Measurements from ENCODE around the gene MMEL1. TPM values are rescaled to one million over a fixed set of nuclear protein-coding genes. Genes with fewer than 3 reads are reported as not detected.

MMEL1 gene
- total RNA-seq, 2 experiments from 2014 or later, result not detected

GRCh38 chr1:2556678-2557481 is 75.9 kb downstream of the MMEL1 start:
- peak overlapping the region; percentile 73 for H3K4me2 ChIP-seq (ENCODE audit: low read length)
- ChIA-PET CTCF (ENCODE audit: unreplicated experiment) (no interaction called here), POLR2A (interaction anchor here (1.3 to 1.6 kb wide), 2 partner anchors 26 to 28 kb away, joined by 4 read pairs; no protein-coding TSS in a partner anchor)
- no peaks in the 10 kb centered on the region for H3K36me3 ChIP-seq (ENCODE audit: insufficient read depth, low read length)
- H3K79me2 ChIP-seq (ENCODE audit: insufficient read depth, low read depth, low read length), result no peaks in the 10 kb centered on the region
- intact Hi-C loops (cut with micrococcal nuclease; ENCODE audit: unreplicated experiment), result loop anchor here (1.0 kb wide), 1 partner anchor 28 kb away; no protein-coding TSS in a partner anchor
- BruUV-seq (replicated peaks), result no TSS peak
- peaks cover 20% of the 10 kb centered on the region for H3K4me1 ChIP-seq (ENCODE audit: insufficient read depth, low read length, poor library complexity, severe bottlenecking)
- TF ChIP-seq EZH2phosphoT487 (IDR thresholded peaks at IDR 0.05; ENCODE audit: borderline replicate concordance, low read depth, low read length), result no peak
- no peak for TF ChIP-seq CTCF (conservative IDR thresholded peaks at IDR 0.05; ENCODE audit: low read length)
- no peaks in the 10 kb centered on the region for H4K20me1 ChIP-seq (ENCODE audit: insufficient read depth, low read length)
- no peak for DNase-seq (ENCODE audit: low spot score)
- peak overlapping the region; percentile 41 for H3K27ac ChIP-seq (ENCODE audit: low read depth, low read length, poor library complexity, severe bottlenecking)
- H3K9me2 ChIP-seq (ENCODE audit: insufficient read depth, low read length), result no peaks in the 10 kb centered on the region
- H3K9me3 ChIP-seq (ENCODE audit: low read length), result no peaks in the 10 kb centered on the region
- H2AFZ ChIP-seq (ENCODE audit: low read length), result peak overlapping the region; percentile 77; the same call in 1 of the 2 replicates
- H3K4me3 ChIP-seq (ENCODE audit: low read depth, low read length, poor library complexity, severe bottlenecking), result peak overlapping the region; percentile 65

- H3K4me3 ChIP-seq (ENCODE audit: low read depth, low read length, poor library complexity, severe bottlenecking), result peak within 1 kb of the TSS; percentile 65
- H2AFZ ChIP-seq (ENCODE audit: low read length), result peak within 1 kb of the TSS; percentile 77; the same call in 1 of the 2 replicates
Measured at GRCh38 chr1:2556277-2556677, 76.5 kb downstream of the MMEL1 start, which contains the start of gene TNFRSF14. TSS of gene TNFRSF14 (plus strand) at chr1:2556371. CDS start at chr1:2556665, 294 bp downstream.

More at GRCh38 chr1:2556277-2556677, 76.5 kb downstream of the MMEL1 start, which contains the start of gene TNFRSF14:
- Histone ChIP-seq H3K4me1 (ENCODE audit: insufficient read depth, low read length, poor library complexity, severe bottlenecking) (peaks cover 20% of the 10 kb centered on the region), H3K4me2 (ENCODE audit: low read length) (peak within 1 kb of the TSS; percentile 73), H3K9me3 (ENCODE audit: low read length) (no peaks in the 10 kb centered on the region), H3K9me2 (ENCODE audit: insufficient read depth, low read length) (no peaks in the 10 kb centered on the region), H4K20me1 (ENCODE audit: insufficient read depth, low read length) (no peaks in the 10 kb centered on the region), H3K27ac (ENCODE audit: low read depth, low read length, poor library complexity, severe bottlenecking) (peak within 1 kb of the TSS; percentile 41), H3K36me3 (ENCODE audit: insufficient read depth, low read length) (no peaks in the 10 kb centered on the region), H3K79me2 (ENCODE audit: insufficient read depth, low read depth, low read length) (no peaks in the 10 kb centered on the region)
- intact Hi-C loops (cut with micrococcal nuclease; ENCODE audit: unreplicated experiment), result loop anchor here (1.0 kb wide), 1 partner anchor 29 kb away; no protein-coding TSS in a partner anchor
- POLR2A ChIA-PET, result interaction anchor here (1.3 to 1.6 kb wide), 2 partner anchors 27 to 29 kb away, joined by 4 read pairs; no protein-coding TSS in a partner anchor
- CTCF ChIA-PET (ENCODE audit: unreplicated experiment), result no interaction called here
- peak; percentile 70 for DNase-seq (ENCODE audit: low spot score)
- no peak for TF ChIP-seq EZH2phosphoT487 (IDR thresholded peaks at IDR 0.05; ENCODE audit: borderline replicate concordance, low read depth, low read length)
- TF ChIP-seq CTCF (conservative IDR thresholded peaks at IDR 0.05; ENCODE audit: low read length), result no peak
- BruUV-seq (replicated peaks), result no TSS peak

Measured in OCI-LY7 (cell line).